ENCODE measurements around the gene ZNF775. TPM values are rescaled to one million over a fixed set of nuclear protein-coding genes. Genes with fewer than 3 reads are reported as not detected.

The ZNF775 gene
- total RNA-seq, 1 experiment from 2014 or later, result 3.4 TPM

DNA sequence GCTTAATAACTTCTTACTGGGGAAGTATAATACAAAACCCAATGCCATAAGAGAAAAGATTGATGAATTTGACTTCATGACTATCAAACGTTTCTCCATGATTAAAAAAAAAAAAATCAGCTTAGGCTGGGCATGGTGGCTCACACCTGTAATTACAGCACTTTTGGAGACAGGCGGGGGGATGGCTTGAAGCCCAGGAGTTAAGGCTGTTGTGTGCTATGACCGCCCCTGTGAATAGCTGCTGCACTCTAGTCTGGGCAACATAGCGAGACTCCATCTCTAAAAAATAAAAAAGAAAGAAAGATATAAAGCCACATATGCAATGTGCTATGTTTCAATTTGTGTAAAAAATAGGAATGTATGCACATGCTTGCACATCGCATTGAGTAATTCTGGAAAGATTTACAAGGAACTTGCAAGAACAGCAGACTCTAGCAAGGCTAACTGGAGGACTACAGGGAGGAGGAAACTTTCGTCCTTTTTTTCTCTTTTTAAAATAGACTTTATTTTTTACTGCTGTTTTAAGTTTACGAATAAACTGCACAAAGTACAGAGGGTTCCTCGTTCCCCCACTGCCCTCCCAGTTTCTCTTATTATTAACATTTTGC lies 27.4 kb upstream of the ZNF775 start:
- H2AFZ ChIP-seq, result no peak overlapping the region
- CTCF ChIA-PET, result no interaction called here

DNA sequence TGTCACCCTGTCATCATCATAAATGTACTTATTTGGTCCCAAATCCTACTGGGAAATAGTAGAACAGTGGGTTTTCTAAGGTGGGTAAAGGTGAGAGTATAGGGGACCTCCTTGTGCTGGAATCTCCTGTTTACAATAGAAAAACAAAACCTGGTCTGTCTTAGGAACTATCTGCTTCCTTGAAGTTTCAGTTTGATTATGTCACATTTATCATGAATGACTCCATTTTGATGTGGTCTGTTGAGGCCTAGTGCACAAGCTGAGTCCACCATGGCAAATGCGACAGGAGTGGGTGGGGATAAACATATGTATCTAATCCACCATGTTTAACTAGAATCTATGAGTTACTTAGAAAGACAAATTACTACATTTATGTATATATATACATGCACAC lies 23.5 kb upstream of the ZNF775 start:
- ChIA-PET POLR2A (ENCODE audit: unreplicated experiment) (no interaction called here), CTCF (interaction anchor here (0.6 to 1.2 kb wide), 6 partner anchors 11 to 64 kb away, joined by 3 to 10 read pairs (median 6); no protein-coding TSS in a partner anchor)
- H2AFZ ChIP-seq, result 0 out of 2 replicates have a peak overlapping the region, but pooled peaks have one; percentile 2
- peaks cover 9% of the 10 kb centered on the region for H3F3A ChIP-seq (ENCODE audit: insufficient read depth, low read depth)
- no peak for TF ChIP-seq EZH2 (IDR thresholded peaks at IDR 0.05; ENCODE audit: low read depth)
- TF ChIP-seq, protein P1, sequence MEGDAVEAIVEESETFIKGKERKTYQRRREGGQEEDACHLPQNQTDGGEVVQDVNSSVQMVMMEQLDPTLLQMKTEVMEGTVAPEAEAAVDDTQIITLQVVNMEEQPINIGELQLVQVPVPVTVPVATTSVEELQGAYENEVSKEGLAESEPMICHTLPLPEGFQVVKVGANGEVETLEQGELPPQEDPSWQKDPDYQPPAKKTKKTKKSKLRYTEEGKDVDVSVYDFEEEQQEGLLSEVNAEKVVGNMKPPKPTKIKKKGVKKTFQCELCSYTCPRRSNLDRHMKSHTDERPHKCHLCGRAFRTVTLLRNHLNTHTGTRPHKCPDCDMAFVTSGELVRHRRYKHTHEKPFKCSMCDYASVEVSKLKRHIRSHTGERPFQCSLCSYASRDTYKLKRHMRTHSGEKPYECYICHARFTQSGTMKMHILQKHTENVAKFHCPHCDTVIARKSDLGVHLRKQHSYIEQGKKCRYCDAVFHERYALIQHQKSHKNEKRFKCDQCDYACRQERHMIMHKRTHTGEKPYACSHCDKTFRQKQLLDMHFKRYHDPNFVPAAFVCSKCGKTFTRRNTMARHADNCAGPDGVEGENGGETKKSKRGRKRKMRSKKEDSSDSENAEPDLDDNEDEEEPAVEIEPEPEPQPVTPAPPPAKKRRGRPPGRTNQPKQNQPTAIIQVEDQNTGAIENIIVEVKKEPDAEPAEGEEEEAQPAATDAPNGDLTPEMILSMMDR (conservative IDR thresholded peaks at IDR 0.05), result no peak
- H3K36me3 ChIP-seq (ENCODE audit: low read depth), result no peaks in the 10 kb centered on the region
- H3K27me3 ChIP-seq (ENCODE audit: insufficient read depth, low read depth), result no peaks in the 10 kb centered on the region
- H4K20me1 ChIP-seq (ENCODE audit: insufficient read depth), result no peaks in the 10 kb centered on the region
- no TSS peak for BruUV-seq (replicated peaks)
- peaks cover 8% of the 10 kb centered on the region; the same call in 1 of the 2 replicates for H3K4me1 ChIP-seq (replicated peaks; ENCODE audit: insufficient read depth)
- no peak overlapping the region for H3K27ac ChIP-seq
- H3K9me3 ChIP-seq (ENCODE audit: insufficient read depth, low read depth), result no peaks in the 10 kb centered on the region
- intact Hi-C loops (cut with micrococcal nuclease; ENCODE audit: unreplicated experiment), result loop anchor here (1.0 kb wide), 2 partner anchors 24 to 66 kb away; partner anchors contain the start of gene ZNF775
- no peak overlapping the region for H3K4me3 ChIP-seq
- H3K4me2 ChIP-seq, result no peak overlapping the region
- no peak for DNase-seq
- no peaks in the 10 kb centered on the region for H3K9me2 ChIP-seq (ENCODE audit: insufficient read depth)
- no peaks in the 10 kb centered on the region for H3K79me2 ChIP-seq (ENCODE audit: low read depth)

More for the DNA sequence above, 27.4 kb upstream of the ZNF775 start:
- no peaks in the 10 kb centered on the region for H3K79me2 ChIP-seq (ENCODE audit: low read depth)
- no TSS peak for BruUV-seq (replicated peaks)
- no peaks in the 10 kb centered on the region for H4K20me1 ChIP-seq (ENCODE audit: insufficient read depth)
- peaks cover 8% of the 10 kb centered on the region; the same call in 1 of the 2 replicates for H3K4me1 ChIP-seq (replicated peaks; ENCODE audit: insufficient read depth)
- H3K4me2 ChIP-seq, result no peak overlapping the region
- peaks cover 5% of the 10 kb centered on the region for H3F3A ChIP-seq (ENCODE audit: insufficient read depth, low read depth)
- H3K9me3 ChIP-seq (ENCODE audit: insufficient read depth, low read depth), result no peaks in the 10 kb centered on the region
- no peak for TF ChIP-seq EZH2 (IDR thresholded peaks at IDR 0.05; ENCODE audit: low read depth)
- TF ChIP-seq, protein P1 (conservative IDR thresholded peaks at IDR 0.05), result no peak
- intact Hi-C loops (cut with micrococcal nuclease; ENCODE audit: unreplicated experiment), result no loop called here
- DNase-seq, result no peak
- POLR2A ChIA-PET (ENCODE audit: unreplicated experiment), result no interaction called here
- no peak overlapping the region for H3K27ac ChIP-seq
- no peaks in the 10 kb centered on the region for H3K9me2 ChIP-seq (ENCODE audit: insufficient read depth)
- no peak overlapping the region for H3K4me3 ChIP-seq
- no peaks in the 10 kb centered on the region for H3K27me3 ChIP-seq (ENCODE audit: insufficient read depth, low read depth)
- no peaks in the 10 kb centered on the region for H3K36me3 ChIP-seq (ENCODE audit: low read depth)

DNA sequence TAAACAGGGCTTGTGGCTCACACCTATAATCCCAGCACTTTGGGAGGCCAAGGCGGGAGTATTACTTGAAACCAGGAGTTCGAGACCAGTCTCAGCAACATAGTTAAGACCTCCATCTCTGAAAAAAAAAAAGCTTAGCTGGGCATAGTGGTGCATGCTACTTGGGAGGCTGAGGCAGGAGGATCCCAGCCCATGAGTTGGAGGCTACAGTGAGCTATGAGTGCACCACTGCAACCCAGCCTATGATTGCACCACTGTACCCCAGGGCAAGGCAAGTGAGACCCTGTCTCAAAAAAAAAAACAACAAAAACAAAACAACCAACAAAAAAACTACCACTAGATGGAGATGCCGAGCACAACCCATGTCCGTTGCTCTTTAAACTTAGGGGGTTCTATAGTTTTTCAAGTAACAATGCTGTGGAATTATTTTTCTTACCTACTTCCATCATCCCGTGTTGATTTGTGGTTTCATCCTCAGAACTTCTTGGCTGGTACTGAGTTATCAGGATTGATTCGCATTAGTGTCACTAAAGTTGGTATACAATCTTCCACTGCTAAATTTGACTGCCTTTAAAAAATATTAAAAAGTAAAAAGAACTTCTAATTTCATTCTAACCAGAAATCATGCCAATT lies 22.7 kb upstream of the ZNF775 start:
- no peak overlapping the region for H3K4me3 ChIP-seq
- intact Hi-C loops (cut with micrococcal nuclease; ENCODE audit: unreplicated experiment), result loop anchor here (1.0 kb wide), 2 partner anchors 23 to 65 kb away; partner anchors contain the start of gene ZNF775
- no peaks in the 10 kb centered on the region for H3K27me3 ChIP-seq (ENCODE audit: insufficient read depth, low read depth)
- H3K4me2 ChIP-seq, result no peak overlapping the region
- ChIA-PET CTCF (interaction anchor here (0.6 to 1.2 kb wide), 3 partner anchors 12 to 40 kb away, joined by 3 to 6 read pairs (median 4); no protein-coding TSS in a partner anchor), POLR2A (ENCODE audit: unreplicated experiment) (no interaction called here)
- DNase-seq, result no peak
- H3K36me3 ChIP-seq (ENCODE audit: low read depth), result no peaks in the 10 kb centered on the region
- peaks cover 6% of the 10 kb centered on the region for H3F3A ChIP-seq (ENCODE audit: insufficient read depth, low read depth)
- no peak overlapping the region for H3K27ac ChIP-seq
- peaks cover 8% of the 10 kb centered on the region; the same call in 1 of the 2 replicates for H3K4me1 ChIP-seq (replicated peaks; ENCODE audit: insufficient read depth)
- H3K79me2 ChIP-seq (ENCODE audit: low read depth), result no peaks in the 10 kb centered on the region
- TF ChIP-seq, protein P1 (conservative IDR thresholded peaks at IDR 0.05), result peak; percentile 85
- no peak for TF ChIP-seq EZH2 (IDR thresholded peaks at IDR 0.05; ENCODE audit: low read depth)
- no peak overlapping the region for H2AFZ ChIP-seq
- H4K20me1 ChIP-seq (ENCODE audit: insufficient read depth), result no peaks in the 10 kb centered on the region
- H3K9me3 ChIP-seq (ENCODE audit: insufficient read depth, low read depth), result no peaks in the 10 kb centered on the region
- no TSS peak for BruUV-seq (replicated peaks)
- H3K9me2 ChIP-seq (ENCODE audit: insufficient read depth), result no peaks in the 10 kb centered on the region
